Heart left ventricle (tissue), 13 donors: ENCODE data around the gene SLC16A7.

Source experiments
- POLR2A ChIP-seq, 2 donors: fragments of 450-650 bp; IDR thresholded peaks; one replicate each; pipeline ENCODE4 v1.6.1; 2017; ENCODE audit warnings: antibody characterized with exemption in 2 of 2, mild to moderate bottlenecking in 2 of 2, moderate library complexity in 2 of 2
- TF ChIP-seq, protein P1 (sequence below), 12 donors: fragments of 200-600 bp; sonication (generic) in 4 of 12; IDR thresholded peaks; one replicate each; pipeline versions ENCODE4 v1.5.0 to v1.8.0; 2018 to 2022; ENCODE audit warnings: antibody characterized with exemption in 12 of 12, mild to moderate bottlenecking in 5 of 12
- donor health status: ischemic (EF 13 %, LVEDD 7.1; RV severe dilation, severe dysfunction).
- donor health status: DM: no; HTN: yes; CAD: no.
- donor health status: DM: no; HTN: no; CAD: no.
- donor health status: ischemic (EF 25% LVEDD 6.9; RV normal size, moderate dysfunction).
- donor health status: ischemic (EF 25% LVEDD 5.7; RV mildly dilated, moderate dysfunction).
- donor health status: ischemic (EF 35%, LVEDD 5.7; RV mildly dilated, moderate dysfunction).
- donor health status: nonischemic (EF 11% LVEDD 7.7; RV severe dilation, severe dysfunction).
- donor health status: DM: yes; HTN: yes; CAD: no.
- donor health status: PGD.
- donor health status: ischemic (EF 29% LVEDD 5.4; RV normal size, mild dysfunction).
- donor health status: nonischemic (EF 23%, LVEDD 6.1; RV moderate dilation, normal function).

DNA sequence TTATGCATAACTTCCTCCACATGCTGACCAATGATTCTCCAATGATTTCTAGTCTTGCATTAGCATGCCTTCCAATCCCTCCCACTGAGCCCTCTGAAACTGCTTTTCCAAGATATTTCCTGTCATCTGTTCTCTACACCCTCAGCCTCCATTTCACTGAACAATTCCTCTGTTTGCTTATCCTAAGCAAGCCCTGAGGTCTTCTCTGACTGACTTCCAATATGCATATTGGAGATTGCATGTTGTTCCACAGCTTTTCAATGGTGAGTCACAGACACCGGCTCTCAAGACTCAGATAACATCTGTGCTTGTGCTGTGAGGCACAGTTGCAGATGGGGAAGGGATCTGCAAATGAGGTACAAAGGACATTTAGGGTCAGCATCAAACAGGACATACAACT lies 141.0 kb downstream of the SLC16A7 start:
- TF ChIP-seq, protein P1, sequence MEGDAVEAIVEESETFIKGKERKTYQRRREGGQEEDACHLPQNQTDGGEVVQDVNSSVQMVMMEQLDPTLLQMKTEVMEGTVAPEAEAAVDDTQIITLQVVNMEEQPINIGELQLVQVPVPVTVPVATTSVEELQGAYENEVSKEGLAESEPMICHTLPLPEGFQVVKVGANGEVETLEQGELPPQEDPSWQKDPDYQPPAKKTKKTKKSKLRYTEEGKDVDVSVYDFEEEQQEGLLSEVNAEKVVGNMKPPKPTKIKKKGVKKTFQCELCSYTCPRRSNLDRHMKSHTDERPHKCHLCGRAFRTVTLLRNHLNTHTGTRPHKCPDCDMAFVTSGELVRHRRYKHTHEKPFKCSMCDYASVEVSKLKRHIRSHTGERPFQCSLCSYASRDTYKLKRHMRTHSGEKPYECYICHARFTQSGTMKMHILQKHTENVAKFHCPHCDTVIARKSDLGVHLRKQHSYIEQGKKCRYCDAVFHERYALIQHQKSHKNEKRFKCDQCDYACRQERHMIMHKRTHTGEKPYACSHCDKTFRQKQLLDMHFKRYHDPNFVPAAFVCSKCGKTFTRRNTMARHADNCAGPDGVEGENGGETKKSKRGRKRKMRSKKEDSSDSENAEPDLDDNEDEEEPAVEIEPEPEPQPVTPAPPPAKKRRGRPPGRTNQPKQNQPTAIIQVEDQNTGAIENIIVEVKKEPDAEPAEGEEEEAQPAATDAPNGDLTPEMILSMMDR (IDR thresholded peaks at IDR 0.05) = no peak
- TF ChIP-seq POLR2A (IDR thresholded peaks at IDR 0.05) = no peak
